Measurements from ENCODE around the gene SLC6A15.

DNA sequence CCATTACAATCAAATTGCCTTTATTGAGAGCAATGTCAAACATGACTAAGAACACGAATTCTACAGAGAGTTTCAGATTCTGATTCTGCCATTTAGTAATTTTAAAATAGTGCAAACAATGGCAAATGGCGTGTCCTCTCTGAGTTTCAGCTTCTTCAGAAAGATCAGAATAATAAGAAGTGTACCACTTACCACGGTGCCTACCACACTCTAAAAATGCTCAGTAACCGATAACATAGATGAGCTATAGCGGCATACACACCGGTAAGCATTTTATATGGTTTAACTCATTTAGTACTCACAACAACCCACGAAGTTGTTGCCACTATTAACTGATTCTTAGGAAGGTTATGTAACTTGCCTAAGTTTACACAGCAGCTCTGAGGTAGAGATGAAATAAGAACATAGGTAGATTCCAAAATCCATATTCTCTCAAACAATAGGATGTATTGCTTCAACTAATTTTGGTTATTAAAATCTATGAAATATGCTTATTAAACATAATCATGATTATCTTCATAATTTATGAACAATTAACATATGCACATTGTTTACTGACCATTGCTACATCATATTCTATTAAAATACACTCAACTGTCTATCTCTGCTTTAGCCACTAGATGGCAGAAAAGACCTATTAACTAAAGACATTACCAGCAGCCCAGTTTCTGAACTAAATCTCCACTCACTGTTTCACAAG, 38.3 kb downstream of the SLC6A15 start:
- TF ChIP-seq ZNF274 (IDR thresholded peaks at IDR 0.05; ENCODE audit: low read depth, low read length) (no peak), SUZ12 (IDR thresholded peaks at IDR 0.05; ENCODE audit: extremely low read depth, insufficient read depth, insufficient read length) (no peak), YY1 (IDR thresholded peaks at IDR 0.05; ENCODE audit: insufficient read depth, insufficient read length) (no peak)
